GM18505 (cell line): Measurements from ENCODE around the gene EDN2.
A peak's percentile ranks its signal among the peaks of the same experiment; 100 is the strongest.

ENCODE experiments used
- ATAC-seq: cut with Tn5 transposase; IDR thresholded peaks from one replicate; pipeline ENCODE4 v1.9.1; 2021; ENCODE audit not compliant: unreplicated experiment
- POLR2A ChIP-seq: IDR thresholded peaks from 4 replicates; pipeline ENCODE4 v1.6.1; 2011; ENCODE audit warnings: borderline replicate concordance; ENCODE audit not compliant: insufficient read depth, insufficient read length; ENCODE audit errors: extremely low read depth

EDN2 gene

DNA sequence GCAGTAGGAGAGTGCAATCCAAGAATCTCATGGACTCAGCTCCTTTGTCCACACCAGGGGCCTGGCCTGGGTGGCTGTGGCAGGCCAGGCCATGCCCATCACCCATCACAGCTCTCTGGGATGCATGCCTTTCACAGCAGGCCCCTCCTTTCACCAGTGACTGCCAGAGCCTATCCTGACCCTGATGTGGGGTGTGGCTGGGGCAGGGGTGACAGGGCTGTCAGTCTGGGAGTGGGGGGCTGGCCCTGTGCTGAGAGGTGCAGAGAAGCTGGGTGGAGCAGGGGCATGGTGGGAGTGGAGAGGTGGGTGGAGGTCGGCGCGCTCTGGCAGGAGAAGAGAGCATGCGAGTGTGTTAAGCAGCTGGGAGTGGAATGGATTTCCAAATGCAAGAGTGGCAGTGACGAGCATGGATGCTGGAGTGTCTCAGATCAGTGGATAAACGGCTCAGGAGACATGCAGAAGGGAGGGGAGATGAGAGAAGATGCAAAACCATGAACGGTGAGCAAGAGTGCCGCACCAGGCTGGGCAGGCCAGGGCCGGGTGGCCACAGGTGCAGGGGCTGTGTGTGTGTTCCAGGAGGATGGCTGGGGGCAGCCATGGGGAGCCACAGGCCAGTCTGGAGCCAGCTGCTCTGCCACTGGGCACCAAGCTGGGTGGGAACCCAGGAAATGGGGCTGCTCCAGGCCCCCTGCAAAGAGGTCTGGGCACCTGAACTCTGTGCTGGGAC is 39.6 kb upstream of the EDN2 start:
- ATAC-seq: no peak
- no peak for TF ChIP-seq POLR2A

DNA sequence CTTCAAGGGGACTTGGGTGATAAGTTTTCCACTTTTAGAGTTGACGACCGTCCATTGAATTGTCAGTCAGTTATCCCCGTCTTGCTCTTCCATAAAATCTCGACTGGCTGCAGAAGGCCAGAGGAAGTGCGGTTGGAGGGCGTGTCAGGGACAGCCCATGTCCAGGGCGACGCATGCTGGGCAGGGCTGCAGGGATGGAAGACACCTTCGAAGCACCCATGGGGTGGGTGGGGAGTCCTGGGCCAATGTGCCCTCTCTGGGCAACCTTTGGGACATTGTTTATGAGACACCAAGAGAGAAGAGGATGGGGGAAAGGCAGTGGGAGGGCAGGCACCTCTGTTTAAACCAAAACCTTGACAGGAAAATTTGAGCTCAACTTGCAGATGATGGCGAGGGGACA is 38.6 kb upstream of the EDN2 start:
- no peak for ATAC-seq
- no peak for TF ChIP-seq POLR2A

DNA sequence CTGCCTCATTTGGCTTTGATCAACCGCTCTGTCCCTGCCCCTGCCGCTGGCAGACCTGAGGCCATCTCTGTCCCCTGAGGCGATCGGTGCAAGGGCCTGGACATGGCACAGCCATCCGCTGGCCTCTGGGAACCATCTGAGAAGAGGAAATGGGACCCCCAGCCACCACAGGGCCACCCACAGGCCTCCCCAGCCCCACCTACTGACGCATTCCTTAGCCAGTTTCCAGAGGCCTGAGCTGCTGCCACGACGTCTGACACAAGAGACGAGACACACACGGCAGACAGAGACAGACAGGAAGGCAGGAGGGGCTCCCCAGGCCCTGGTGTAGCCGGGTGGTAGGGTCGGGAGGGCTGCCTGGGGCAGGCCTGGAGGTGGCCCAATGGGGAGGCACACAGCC is 37.3 kb upstream of the EDN2 start:
- no peak for TF ChIP-seq POLR2A
- no peak for ATAC-seq

DNA sequence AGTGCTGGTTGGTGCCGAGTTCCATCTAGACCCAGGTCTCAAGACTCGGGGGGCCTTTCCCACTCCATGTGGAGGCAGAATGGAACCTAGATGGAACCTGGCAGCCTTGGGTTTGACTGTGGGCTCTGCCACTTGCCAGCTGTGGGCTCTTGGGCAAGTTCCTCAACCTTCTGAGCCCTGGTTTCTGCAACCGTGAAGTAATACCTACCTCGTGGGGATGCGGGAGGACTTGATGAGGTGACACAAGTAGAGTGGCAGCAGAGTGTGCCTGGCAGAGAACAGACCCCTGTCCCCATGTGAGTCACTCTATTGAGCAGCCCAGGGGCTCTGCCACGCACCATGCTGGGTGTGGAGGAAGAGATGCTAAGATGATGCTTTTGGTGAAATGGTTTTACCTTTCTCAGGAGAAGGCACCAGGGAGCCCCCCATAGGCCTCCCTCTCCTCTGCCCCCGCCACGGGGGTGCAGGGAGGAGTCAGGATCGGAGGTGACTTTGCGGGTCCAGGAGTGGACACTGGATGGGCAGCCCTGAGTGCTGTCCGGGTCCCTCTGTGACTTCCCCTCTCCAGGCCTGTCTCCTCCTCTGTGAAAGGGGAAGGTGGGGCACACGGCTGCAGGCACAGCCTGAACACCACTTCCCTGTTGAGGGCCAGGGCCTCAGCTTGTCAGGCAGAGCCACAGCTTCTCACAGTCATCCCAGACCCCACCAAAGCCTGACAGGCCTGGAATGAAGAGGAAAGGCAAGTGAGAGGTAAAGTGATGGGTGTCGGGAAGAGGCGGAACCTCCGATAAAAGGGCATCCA is 36.7 kb upstream of the EDN2 start:
- TF ChIP-seq POLR2A: no peak
- no peak for ATAC-seq

DNA sequence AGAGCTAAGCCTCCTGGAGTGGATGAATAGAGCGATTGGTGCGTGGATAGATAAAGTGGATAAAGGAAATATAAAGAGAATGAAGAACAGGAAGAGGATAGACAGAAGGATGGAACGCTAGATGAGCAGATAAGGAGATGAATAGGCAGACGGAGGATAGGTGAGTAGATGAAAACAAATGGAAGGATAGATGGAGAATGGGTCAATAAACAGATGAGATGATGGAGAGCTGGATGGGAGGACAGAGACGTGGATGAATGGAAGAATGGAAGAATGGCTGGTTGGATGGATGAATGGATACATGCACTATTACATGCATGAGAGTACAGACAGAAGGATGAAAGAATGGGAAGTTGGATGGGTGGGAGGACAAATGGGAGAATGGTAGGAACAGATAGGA is 35.2 kb upstream of the EDN2 start:
- no peak for ATAC-seq

DNA sequence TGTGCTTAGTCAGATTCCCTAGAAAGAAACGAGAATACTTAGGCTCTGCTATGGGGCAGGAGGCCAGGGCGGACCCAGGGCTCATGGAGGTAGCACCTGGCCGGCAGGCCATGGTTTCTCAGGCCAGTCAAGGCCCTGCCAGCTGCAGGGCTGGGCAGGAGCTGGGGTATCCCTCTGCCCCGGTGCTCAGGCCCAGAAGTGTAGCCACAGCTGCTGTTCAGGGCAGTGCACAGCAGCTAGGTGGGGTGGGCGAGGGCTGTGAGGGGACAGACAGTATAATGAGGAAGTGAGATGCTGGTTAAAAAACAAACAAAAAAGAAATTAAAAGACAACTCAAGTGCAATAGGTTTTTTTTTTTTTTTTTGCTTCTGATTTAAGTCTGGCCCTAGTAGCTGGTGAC is 34.0 kb upstream of the EDN2 start:
- TF ChIP-seq POLR2A: no peak
- ATAC-seq: no peak

More for the DNA sequence above, 35.2 kb upstream of the EDN2 start:
- no peak for TF ChIP-seq POLR2A

DNA sequence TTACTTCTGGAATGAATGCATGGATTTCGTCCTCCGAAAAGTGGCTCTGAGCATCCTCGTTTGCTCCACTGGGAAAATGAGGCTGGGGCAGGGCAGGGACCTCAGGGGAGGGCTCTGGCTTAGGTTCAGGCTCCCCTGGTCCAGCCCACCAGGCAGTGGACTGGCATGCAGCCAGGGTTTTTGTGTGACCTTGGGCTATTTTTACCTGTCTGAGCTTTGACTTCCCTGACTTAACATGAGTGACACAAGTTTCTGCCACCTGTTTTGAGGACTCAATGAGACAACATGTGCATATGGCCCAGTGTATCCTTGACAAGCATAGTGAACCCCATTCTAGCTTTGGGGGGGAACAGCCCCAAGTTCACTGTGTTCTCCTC is 32.6 kb upstream of the EDN2 start:
- ATAC-seq: no peak

DNA sequence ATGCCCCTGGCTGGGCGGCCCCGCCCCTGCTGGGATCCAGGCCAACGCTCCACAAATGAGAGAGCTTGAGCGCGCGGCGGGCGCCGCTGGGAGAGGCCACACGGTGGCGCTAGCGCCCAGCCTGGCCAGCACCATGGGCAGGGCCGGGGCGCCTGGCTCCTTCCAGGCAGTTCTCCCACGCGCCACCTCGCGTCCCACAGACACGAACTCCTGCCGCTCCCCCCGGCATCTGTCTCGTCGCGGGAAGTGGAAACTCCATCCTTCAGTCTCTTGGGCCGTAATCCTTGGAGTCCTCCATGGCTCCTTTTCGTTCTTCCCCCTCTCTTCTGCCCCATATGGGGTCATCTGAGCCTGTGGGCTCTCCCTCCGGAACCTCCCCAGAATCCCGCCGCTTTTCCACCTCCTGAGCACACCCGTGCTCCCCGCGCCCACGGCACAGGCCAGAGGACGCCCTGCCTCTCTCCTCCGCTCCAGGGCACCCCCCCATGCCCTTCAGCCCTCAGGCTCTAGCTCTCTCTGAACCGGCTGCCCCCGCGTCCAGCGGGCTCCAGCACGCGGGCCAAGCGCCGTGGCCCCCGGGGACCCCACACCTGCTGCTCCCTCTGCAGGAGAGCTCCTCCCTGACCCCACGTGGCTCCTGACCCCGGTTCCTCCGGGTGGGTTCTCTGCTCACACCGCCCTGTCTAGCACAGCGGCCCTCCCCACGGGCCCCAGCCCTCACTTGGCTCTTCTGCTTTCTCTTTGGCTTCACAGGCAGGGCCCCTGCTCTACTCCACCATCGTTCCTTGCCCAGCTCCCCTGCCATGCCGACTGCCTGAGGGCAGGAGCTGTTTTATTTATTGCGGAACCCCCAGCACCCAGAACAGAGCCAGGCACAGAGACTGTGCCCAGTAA is 31.9 kb upstream of the EDN2 start:
- ATAC-seq: peak; percentile 59
- TF ChIP-seq POLR2A: no peak

More for the DNA sequence above, 32.6 kb upstream of the EDN2 start:
- no peak for TF ChIP-seq POLR2A

DNA sequence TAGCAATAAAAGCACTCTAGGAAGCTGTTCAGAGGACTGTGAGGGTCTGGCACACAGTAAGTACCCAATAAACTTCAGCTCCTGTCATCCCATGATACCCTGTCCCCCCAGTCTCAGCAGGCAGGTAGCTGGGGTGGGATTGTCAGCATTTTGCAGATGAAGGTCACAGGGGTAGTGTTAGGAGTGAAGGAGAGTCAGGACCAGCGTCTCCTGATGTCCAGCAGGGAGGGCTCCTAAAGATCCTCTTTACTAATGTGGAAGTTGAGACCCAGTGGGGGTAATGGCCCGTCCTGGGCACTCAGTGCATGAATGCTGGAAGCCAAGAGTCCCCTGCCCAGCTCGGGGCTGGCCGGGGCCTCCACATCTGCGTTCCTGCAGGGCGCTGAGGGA is 31.3 kb upstream of the EDN2 start:
- TF ChIP-seq POLR2A: no peak
- ATAC-seq: no peak

DNA sequence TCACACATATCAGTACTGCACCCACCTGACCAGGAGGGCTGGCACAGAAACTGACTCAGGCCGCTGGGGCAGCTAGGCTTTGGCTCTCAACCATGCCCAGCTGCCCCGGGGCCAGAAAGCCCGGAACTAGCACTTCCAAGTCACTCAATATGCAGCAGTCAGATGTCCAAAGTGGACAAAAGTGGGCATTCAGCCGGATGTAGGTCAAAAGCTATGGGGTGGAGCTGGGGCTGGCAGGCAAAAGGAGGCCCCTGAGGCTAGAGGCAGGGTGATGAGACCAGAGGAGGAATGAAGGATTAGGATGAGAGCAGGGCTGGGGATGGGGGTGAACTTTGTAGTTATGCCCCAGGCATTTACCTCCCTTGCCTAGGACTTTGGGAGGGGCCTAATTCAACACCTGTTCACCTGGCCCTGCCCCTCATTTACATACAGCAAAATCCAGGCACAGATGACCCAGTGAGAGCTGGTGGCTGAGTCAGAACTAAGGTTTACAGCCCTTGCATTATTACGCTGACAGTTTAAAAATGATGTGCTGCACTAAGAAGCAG is 30.7 kb upstream of the EDN2 start:
- TF ChIP-seq POLR2A: no peak
- ATAC-seq: no peak

DNA sequence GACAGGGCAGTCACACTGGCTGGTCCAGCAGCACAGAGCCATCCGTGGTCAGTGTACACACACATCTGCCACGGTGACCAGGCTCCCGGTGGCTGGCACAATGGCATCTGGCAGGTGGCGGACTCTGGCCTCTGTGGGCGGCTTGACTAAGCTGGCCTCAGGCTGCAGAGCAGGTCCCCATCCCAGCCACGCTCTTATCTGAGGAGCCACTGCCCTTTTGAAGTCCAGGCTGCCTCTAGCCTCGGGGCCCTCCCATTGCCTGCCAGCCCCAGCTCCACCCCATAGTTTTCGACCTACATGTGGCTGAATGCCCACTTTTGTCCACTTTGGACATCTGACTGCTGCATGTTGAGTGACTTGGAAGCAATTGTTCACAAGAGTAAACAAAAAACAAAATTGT is 29.9 kb upstream of the EDN2 start:
- TF ChIP-seq POLR2A: no peak
- no peak for ATAC-seq

DNA sequence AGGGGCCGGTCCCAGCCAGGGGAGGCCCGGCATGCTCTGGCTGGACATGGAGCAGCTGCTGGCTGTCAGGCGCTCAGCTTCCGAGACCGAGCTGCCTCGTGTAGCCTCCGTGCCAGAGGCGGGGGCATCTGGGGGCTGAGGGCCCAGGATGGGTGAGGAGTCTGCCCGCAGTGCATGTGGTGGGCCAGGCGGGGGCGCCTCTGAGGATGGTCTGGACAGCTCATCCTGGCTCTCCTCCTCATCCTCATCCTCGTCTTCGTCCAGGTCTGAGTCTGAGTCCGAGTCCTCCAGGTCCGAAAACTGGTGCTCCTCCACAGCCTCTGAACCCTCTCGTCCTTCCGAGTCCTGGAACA is 28.9 kb upstream of the EDN2 start:
- no peak for ATAC-seq
- TF ChIP-seq POLR2A: no peak

DNA sequence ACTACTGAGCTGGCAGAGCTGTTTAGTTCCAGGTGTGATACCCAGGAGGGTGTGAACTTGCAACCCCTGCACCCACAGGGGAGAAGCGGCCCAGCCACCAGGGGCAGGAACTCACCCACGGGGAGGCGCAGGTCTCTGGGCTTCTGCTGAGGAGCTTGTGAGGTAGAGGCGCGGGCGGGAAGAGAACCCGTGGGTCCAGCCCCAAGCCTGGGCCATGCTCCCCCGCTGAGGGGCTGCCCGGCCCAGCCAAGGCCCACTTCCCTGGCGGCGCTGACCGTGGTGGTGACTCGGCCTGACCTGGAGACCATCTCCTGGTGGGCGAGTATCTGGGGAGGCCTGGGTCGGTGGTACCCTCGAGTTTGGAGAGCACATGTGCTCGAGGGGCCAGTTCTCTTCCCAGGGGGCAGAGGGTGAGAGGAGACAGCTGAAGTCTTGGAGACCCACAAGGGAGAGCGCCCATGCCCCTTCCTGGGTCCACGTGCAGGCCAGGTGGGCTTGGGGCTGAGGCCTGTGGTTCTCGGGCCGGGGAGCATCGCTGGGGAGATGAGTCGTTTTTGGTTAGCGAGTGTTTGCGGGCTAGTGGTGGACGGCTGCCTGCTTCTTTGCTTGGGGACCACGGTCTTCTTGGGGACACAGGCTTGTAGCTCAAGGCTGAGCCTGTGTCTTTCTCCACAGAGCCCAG is 28.4 kb upstream of the EDN2 start:
- no peak for TF ChIP-seq POLR2A
- no peak for ATAC-seq
